HepG2 (cell line): ENCODE data around the gene C14orf119. TPM values are rescaled to one million over a fixed set of nuclear protein-coding genes. Genes with fewer than 3 reads are reported as not detected.

ENCODE experiments used
- ARID4A ChIP-seq: sonication (generic); formaldehyde crosslinking; IDR thresholded peaks from 2 replicates; pipeline ENCODE4 v1.5.0; 2020; ENCODE audit warnings: mild to moderate bottlenecking, missing genetic modification reagents, borderline replicate concordance
- ETV5 ChIP-seq: IDR thresholded peaks from 2 replicates; pipeline ENCODE4 v1.6.1; 2018; ENCODE audit warnings: missing biosample characterization, missing genetic modification reagents, inconsistent platforms, borderline replicate concordance
- HNF1A ChIP-seq, 2 experiments: sonication (generic) in 1 of 2; formaldehyde crosslinking in 1 of 2; IDR thresholded peaks; 2 replicates each; pipeline versions ENCODE4 v1.4.0 to v1.6.1; 2016 to 2020; ENCODE audit warnings: borderline replicate concordance in 1 of 2, low read depth in 1 of 2, mild to moderate bottlenecking in 1 of 2, missing genetic modification reagents in 1 of 2
- HNRNPL ChIP-seq: fragments of 200-400 bp; formaldehyde crosslinking; IDR thresholded peaks from 2 replicates; pipeline ENCODE4 v1.6.1; 2017; ENCODE audit warnings: mild to moderate bottlenecking, low read depth, low read length
- HNRNPLL ChIP-seq: fragments of 200-400 bp; formaldehyde crosslinking; IDR thresholded peaks from 2 replicates; pipeline ENCODE4 v1.6.1; 2017; ENCODE audit warnings: mild to moderate bottlenecking, low read depth, low read length; ENCODE audit not compliant: poor library complexity, severe bottlenecking
- KLF13 ChIP-seq: sonication (generic); formaldehyde crosslinking; IDR thresholded peaks from 2 replicates; pipeline ENCODE4 v1.4.0; 2020; ENCODE audit warnings: mild to moderate bottlenecking, missing genetic modification reagents
- RCOR2 ChIP-seq: IDR thresholded peaks from 2 replicates; pipeline ENCODE4 v1.6.1; 2016; ENCODE audit warnings: missing biosample characterization, missing genetic modification reagents
- SAP130 ChIP-seq: IDR thresholded peaks from 2 replicates; pipeline ENCODE4 v1.6.1; 2016; ENCODE audit warnings: low read depth
- SP2 ChIP-seq: sonication (generic); formaldehyde crosslinking; IDR thresholded peaks from 2 replicates; pipeline ENCODE4 v1.5.1; 2020; ENCODE audit warnings: mild to moderate bottlenecking, missing genetic modification reagents
- ZNF263 ChIP-seq: sonication (generic); formaldehyde crosslinking; IDR thresholded peaks from 2 replicates; pipeline ENCODE4 v1.4.0; 2020; ENCODE audit warnings: missing genetic modification reagents
- ZNF781 ChIP-seq: sonication (generic); formaldehyde crosslinking; IDR thresholded peaks from 2 replicates; pipeline ENCODE4 v1.5.1; 2020; ENCODE audit warnings: borderline replicate concordance, mild to moderate bottlenecking, missing genetic modification reagents; ENCODE audit errors: not compliant biosample characterization
- polyA plus RNA-seq, 8 experiments: library from polyadenylated mRNA; depleted of rRNA in 3 of 8; stranded (reverse) in 7 of 8; unstranded in 1 of 8; fragments of >200 nt; fragmentation: Illumina TruSeq in 4 of 8; extraction: Trizol in 4 of 8; gene quantifications; 2 replicates each; pipeline versions ENCODE4 v1.2.1 to v1.2.3, GENCODE V29; 2011 to 2016; ENCODE audit warnings: low read depth in 4 of 8, missing spikeins in 1 of 8, mixed read lengths in 1 of 8; ENCODE audit not compliant: insufficient read depth in 1 of 8
- total RNA-seq, 5 experiments: library from RNA; depleted of rRNA; stranded (reverse); fragments of >200 nt; fragmentation: Illumina TruSeq; extraction: Trizol; gene quantifications; 2 replicates each; pipeline ENCODE4 v1.2.3, GENCODE V29; 2016; ENCODE audit warnings: low read depth in 1 of 5
- TF ChIP-seq, protein P1 (sequence below): sonication (generic); formaldehyde crosslinking; IDR thresholded peaks from 2 replicates; pipeline ENCODE4 v1.4.0; 2020; ENCODE audit warnings: mild to moderate bottlenecking, missing genetic modification reagents, borderline replicate concordance
- TF ChIP-seq, protein P2 (sequence below): IDR thresholded peaks from 2 replicates; pipeline ENCODE4 v1.6.1; 2012; ENCODE audit warnings: inconsistent platforms
- TF ChIP-seq, protein P3 (sequence below): sonication (generic); formaldehyde crosslinking; IDR thresholded peaks from 2 replicates; pipeline ENCODE4 v1.5.0; 2020; ENCODE audit warnings: mild to moderate bottlenecking, missing genetic modification reagents

C14orf119 gene
- total and polyA plus RNA-seq, 2 of the 13 experiments (the other 11 are each of a cell fraction or from before 2014, with no cell fraction given), result 117 to 206 TPM

DNA sequence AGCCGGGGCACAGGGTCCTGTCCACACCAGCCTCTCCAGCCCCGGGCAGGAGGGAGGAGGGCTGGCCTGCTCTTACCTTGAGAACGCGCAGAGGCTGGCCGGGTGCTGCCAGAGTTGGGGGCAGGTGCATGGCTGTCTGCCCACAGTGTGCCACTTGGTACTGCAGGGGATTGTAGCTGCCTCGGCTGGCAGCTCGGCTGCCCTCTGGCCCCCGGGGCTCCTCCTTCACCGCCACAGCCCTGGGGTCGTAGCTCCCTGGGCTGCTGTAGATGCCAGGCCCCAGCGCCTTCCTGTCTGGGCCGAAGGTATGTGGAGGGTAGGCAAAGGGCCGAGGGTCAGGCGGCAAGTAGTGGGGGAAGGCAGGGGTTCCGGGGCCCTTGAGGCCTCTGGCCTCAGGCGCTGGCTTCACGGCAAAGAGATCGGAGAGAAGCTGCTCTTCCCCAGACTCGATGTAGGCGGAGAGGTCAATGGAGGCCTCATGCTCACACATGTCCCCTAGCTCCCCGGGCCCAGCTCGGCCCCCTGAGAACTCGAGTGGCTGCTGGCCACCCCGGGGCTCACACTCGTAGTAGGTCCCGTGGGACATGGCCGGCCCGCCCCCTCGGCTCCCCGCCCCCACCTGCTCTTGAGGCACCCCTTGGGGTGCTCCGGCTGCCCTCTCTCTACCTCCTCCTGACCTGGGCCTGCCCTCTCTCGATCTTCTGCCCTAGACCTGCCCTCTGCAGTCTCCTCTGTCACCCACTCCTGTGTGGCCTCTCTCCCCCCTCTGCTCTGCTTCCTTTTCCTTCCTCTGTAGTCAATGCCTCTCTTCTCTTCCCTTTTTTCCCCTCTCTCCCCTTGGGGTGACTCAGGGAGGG lies 23.4 kb downstream of the C14orf119 start, which contains the start of gene CEBPE (continued):
- no peak for TF ChIP-seq RCOR2
- peak; percentile 73 for TF ChIP-seq ZNF263
- no peak for TF ChIP-seq SAP130 (CRISPR knock-in tag)
- TF ChIP-seq ZNF781 (CRISPR knock-in tag), result no peak
- TF ChIP-seq, protein P1, sequence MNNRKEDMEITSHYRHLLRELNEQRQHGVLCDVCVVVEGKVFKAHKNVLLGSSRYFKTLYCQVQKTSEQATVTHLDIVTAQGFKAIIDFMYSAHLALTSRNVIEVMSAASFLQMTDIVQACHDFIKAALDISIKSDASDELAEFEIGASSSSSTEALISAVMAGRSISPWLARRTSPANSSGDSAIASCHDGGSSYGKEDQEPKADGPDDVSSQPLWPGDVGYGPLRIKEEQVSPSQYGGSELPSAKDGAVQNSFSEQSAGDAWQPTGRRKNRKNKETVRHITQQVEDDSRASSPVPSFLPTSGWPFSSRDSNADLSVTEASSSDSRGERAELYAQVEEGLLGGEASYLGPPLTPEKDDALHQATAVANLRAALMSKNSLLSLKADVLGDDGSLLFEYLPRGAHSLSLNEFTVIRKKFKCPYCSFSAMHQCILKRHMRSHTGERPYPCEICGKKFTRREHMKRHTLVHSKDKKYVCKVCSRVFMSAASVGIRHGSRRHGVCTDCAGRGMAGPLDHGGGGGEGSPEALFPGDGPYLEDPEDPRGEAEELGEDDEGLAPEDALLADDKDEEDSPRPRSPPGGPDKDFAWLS (CRISPR knock-in tag), result no peak
- peak; percentile 54 for TF ChIP-seq HNRNPLL
- TF ChIP-seq, protein P2, sequence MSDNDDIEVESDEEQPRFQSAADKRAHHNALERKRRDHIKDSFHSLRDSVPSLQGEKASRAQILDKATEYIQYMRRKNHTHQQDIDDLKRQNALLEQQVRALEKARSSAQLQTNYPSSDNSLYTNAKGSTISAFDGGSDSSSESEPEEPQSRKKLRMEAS, result 0 out of 2 replicates have a peak, but pooled peaks have one; percentile 3
- TF ChIP-seq ARID4A (CRISPR knock-in tag), result no peak
- TF ChIP-seq HNRNPL, result peak; percentile 86
- 0 out of 2 replicates have a peak, but pooled peaks have one; percentile 23 for TF ChIP-seq KLF13 (CRISPR knock-in tag)
- no peak for TF ChIP-seq HNF1A (IDR thresholded peaks at IDR 0.05; ENCODE audit: low read depth)
- no peak for TF ChIP-seq HNF1A (CRISPR knock-in tag; IDR thresholded peaks at IDR 0.05; ENCODE audit: borderline replicate concordance)
- TF ChIP-seq SP2 (CRISPR knock-in tag), result no peak
- TF ChIP-seq, protein P3, sequence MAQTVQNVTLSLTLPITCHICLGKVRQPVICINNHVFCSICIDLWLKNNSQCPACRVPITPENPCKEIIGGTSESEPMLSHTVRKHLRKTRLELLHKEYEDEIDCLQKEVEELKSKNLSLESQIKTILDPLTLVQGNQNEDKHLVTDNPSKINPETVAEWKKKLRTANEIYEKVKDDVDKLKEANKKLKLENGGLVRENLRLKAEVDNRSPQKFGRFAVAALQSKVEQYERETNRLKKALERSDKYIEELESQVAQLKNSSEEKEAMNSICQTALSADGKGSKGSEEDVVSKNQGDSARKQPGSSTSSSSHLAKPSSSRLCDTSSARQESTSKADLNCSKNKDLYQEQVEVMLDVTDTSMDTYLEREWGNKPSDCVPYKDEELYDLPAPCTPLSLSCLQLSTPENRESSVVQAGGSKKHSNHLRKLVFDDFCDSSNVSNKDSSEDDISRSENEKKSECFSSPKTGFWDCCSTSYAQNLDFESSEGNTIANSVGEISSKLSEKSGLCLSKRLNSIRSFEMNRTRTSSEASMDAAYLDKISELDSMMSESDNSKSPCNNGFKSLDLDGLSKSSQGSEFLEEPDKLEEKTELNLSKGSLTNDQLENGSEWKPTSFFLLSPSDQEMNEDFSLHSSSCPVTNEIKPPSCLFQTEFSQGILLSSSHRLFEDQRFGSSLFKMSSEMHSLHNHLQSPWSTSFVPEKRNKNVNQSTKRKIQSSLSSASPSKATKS (CRISPR knock-in tag), result no peak
- peak; percentile 36 for TF ChIP-seq ETV5 (CRISPR knock-in tag)
